ENCODE results near the gene PTPRB.

The PTPRB gene

GRCh38 chr12:70487440-70487839 is 149.8 kb downstream of the PTPRB start:
- TF ChIP-seq POLR2AphosphoS5 (IDR thresholded peaks at IDR 0.05; ENCODE audit: low read depth, low read length) (no peak), FOXP2 (optimal IDR thresholded peaks at IDR 0.05; ENCODE audit: borderline replicate concordance, extremely low read depth, extremely low read length, insufficient read depth) (no peak), TAF1 (IDR thresholded peaks at IDR 0.05; ENCODE audit: borderline replicate concordance, insufficient read depth, low read length) (no peak), SIN3A (IDR thresholded peaks at IDR 0.05; ENCODE audit: borderline replicate concordance, insufficient read depth, low read length) (no peak), REST (IDR thresholded peaks at IDR 0.05; ENCODE audit: insufficient read depth in 1 of 2, low read depth in 2 of 2, low read length in 2 of 2) (no peak)

GRCh38 chr12:70486588-70486987 is 150.6 kb downstream of the PTPRB start:
- no peak for TF ChIP-seq REST (IDR thresholded peaks at IDR 0.05; ENCODE audit: insufficient read depth in 1 of 2, low read depth in 2 of 2, low read length in 2 of 2)
- TF ChIP-seq FOXP2 (optimal IDR thresholded peaks at IDR 0.05; ENCODE audit: borderline replicate concordance, extremely low read depth, extremely low read length, insufficient read depth), result no peak
- TF ChIP-seq TAF1 (IDR thresholded peaks at IDR 0.05; ENCODE audit: borderline replicate concordance, insufficient read depth, low read length), result no peak
- no peak for TF ChIP-seq SIN3A (IDR thresholded peaks at IDR 0.05; ENCODE audit: borderline replicate concordance, insufficient read depth, low read length)

GRCh38 chr12:70485704-70486103 is 151.5 kb downstream of the PTPRB start:
- TF ChIP-seq TAF1 (IDR thresholded peaks at IDR 0.05; ENCODE audit: borderline replicate concordance, insufficient read depth, low read length), result no peak
- no peak for TF ChIP-seq REST (IDR thresholded peaks at IDR 0.05; ENCODE audit: insufficient read depth in 1 of 2, low read depth in 2 of 2, low read length in 2 of 2)
- no peak for TF ChIP-seq SIN3A (IDR thresholded peaks at IDR 0.05; ENCODE audit: borderline replicate concordance, insufficient read depth, low read length)
- no peak for TF ChIP-seq FOXP2 (optimal IDR thresholded peaks at IDR 0.05; ENCODE audit: borderline replicate concordance, extremely low read depth, extremely low read length, insufficient read depth)
- TF ChIP-seq POLR2AphosphoS5 (IDR thresholded peaks at IDR 0.05; ENCODE audit: low read depth, low read length), result no peak

- TF ChIP-seq SIN3A (IDR thresholded peaks at IDR 0.05; ENCODE audit: borderline replicate concordance, insufficient read depth, low read length) (no peak), REST (IDR thresholded peaks at IDR 0.05; ENCODE audit: insufficient read depth in 1 of 2, low read depth in 2 of 2, low read length in 2 of 2) (no peak), FOXP2 (optimal IDR thresholded peaks at IDR 0.05; ENCODE audit: borderline replicate concordance, extremely low read depth, extremely low read length, insufficient read depth) (no peak), POLR2AphosphoS5 (IDR thresholded peaks at IDR 0.05; ENCODE audit: low read depth, low read length) (no peak), TAF1 (IDR thresholded peaks at IDR 0.05; ENCODE audit: borderline replicate concordance, insufficient read depth, low read length) (no peak)
These were observed 152.8 kb downstream of the PTPRB start for GRCh38 chr12:70484464-70484863.

- TF ChIP-seq FOXP2 (optimal IDR thresholded peaks at IDR 0.05; ENCODE audit: borderline replicate concordance, extremely low read depth, extremely low read length, insufficient read depth) (no peak), SIN3A (IDR thresholded peaks at IDR 0.05; ENCODE audit: borderline replicate concordance, insufficient read depth, low read length) (no peak), TAF1 (IDR thresholded peaks at IDR 0.05; ENCODE audit: borderline replicate concordance, insufficient read depth, low read length) (no peak), REST (IDR thresholded peaks at IDR 0.05; ENCODE audit: insufficient read depth in 1 of 2, low read depth in 2 of 2, low read length in 2 of 2) (no peak), POLR2AphosphoS5 (IDR thresholded peaks at IDR 0.05; ENCODE audit: low read depth, low read length) (no peak)
These were observed 154.5 kb downstream of the PTPRB start for GRCh38 chr12:70482764-70483163.

Data from PFSK-1 (cell line).